H1 (cell line): ENCODE results near the gene GOLGA3. TPM values are rescaled to one million over a fixed set of nuclear protein-coding genes. Genes with fewer than 3 reads are reported as not detected.

Source experiments
- BCL11A ChIP-seq, 2 experiments: IDR thresholded peaks; one replicate each; pipeline ENCODE4 v1.6.1; 2011; ENCODE audit warnings: low read depth in 2 of 2, low read length in 2 of 2, mild to moderate bottlenecking in 2 of 2
- FOSL1 ChIP-seq: IDR thresholded peaks from 2 replicates; pipeline ENCODE4 v1.6.1; 2011; ENCODE audit warnings: mild to moderate bottlenecking, low read depth, low read length, moderate library complexity; ENCODE audit not compliant: insufficient read depth
- POU5F1 ChIP-seq: IDR thresholded peaks from 2 replicates; pipeline ENCODE4 v1.6.1; 2011; ENCODE audit warnings: low read depth, mild to moderate bottlenecking, low read length, moderate library complexity
- SAP30 ChIP-seq: fragments of 300-600 bp; sonication (generic); IDR thresholded peaks from 2 replicates; pipeline ENCODE4 v1.7.1; 2012; ENCODE audit warnings: low read length, moderate library complexity, mild to moderate bottlenecking, inconsistent platforms; ENCODE audit not compliant: insufficient read depth, insufficient replicate concordance
- SIRT6 ChIP-seq: IDR thresholded peaks from one replicate; pipeline ENCODE4 v1.7.1; 2012; ENCODE audit warnings: low read length, inconsistent platforms
- SP1 ChIP-seq: IDR thresholded peaks from 2 replicates; pipeline ENCODE4 v1.6.1; 2011; ENCODE audit warnings: low read depth, low read length
- polyA plus RNA-seq, 7 experiments: library from polyadenylated mRNA; depleted of rRNA in 3 of 7; stranded (reverse) in 5 of 7; unstranded in 2 of 7; fragments of >200 nt in 5 of 7; fragments of 200-250 nt in 2 of 7; gene quantifications; 1 replicate in 5 of 7; 2 replicates in 1 of 7; 4 replicates in 1 of 7; pipeline versions ENCODE4 v1.2.1 to v1.2.3, GENCODE V29; 2011 to 2013; ENCODE audit warnings: missing spikeins in 2 of 7, mixed read lengths in 2 of 7
- total RNA-seq: library from RNA; stranded (reverse); fragmentation: NEBNext Ultra II Directional; extraction: Animal tissue kit (Norgen Biotek cat#: 25700); gene quantifications from 2 replicates; pipeline ENCODE4 v1.2.1, GENCODE V29; 2021
- TF ChIP-seq, protein P1 (sequence below): IDR thresholded peaks from 2 replicates; pipeline ENCODE4 v1.6.1; 2012; ENCODE audit warnings: low read length, inconsistent platforms
- TF ChIP-seq, protein P2 (sequence below): IDR thresholded peaks from 2 replicates; pipeline ENCODE4 v1.6.1; 2011; ENCODE audit warnings: low read length, improper control_type of control experiment

The GOLGA3 gene
- total and polyA plus RNA-seq, 2 of the 8 experiments (the other 6 are each of a cell fraction or from before 2014, with no cell fraction given) = 6.4 to 33.1 TPM

DNA sequence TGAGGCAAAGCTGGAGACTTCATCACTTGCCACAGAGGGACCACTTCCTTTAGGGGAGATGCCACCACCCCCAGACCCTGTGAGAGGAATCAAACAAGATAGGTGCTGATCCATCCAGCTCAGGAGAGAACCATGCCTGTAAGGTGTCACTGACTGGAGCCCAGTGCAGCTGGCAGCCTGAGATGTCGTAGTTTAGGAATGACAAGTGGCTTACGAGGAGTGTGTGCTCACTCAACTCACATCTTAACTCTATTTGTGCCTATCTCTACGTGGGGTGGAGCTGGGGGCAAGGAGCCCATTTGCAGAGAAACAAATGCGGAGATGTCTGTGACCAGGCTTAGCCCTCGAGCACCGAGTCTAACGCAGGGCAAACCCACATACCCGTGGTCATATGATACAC, 32.9 kb upstream of the GOLGA3 start (continued):
- TF ChIP-seq, protein P1, sequence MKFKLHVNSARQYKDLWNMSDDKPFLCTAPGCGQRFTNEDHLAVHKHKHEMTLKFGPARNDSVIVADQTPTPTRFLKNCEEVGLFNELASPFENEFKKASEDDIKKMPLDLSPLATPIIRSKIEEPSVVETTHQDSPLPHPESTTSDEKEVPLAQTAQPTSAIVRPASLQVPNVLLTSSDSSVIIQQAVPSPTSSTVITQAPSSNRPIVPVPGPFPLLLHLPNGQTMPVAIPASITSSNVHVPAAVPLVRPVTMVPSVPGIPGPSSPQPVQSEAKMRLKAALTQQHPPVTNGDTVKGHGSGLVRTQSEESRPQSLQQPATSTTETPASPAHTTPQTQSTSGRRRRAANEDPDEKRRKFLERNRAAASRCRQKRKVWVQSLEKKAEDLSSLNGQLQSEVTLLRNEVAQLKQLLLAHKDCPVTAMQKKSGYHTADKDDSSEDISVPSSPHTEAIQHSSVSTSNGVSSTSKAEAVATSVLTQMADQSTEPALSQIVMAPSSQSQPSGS = no peak
- TF ChIP-seq SAP30 (no peak), SIRT6 (no peak), BCL11A (IDR thresholded peaks at IDR 0.05; ENCODE audit: low read depth in 2 of 2, low read length in 2 of 2) (no peak), POU5F1 (no peak), SP1 (no peak), FOSL1 (no peak)
- TF ChIP-seq, protein P2, sequence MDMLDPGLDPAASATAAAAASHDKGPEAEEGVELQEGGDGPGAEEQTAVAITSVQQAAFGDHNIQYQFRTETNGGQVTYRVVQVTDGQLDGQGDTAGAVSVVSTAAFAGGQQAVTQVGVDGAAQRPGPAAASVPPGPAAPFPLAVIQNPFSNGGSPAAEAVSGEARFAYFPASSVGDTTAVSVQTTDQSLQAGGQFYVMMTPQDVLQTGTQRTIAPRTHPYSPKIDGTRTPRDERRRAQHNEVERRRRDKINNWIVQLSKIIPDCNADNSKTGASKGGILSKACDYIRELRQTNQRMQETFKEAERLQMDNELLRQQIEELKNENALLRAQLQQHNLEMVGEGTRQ = no peak
